Neural cell (in vitro differentiated cells): ENCODE results near the gene EHD4. TPM values are rescaled to one million over a fixed set of nuclear protein-coding genes. Genes with fewer than 3 reads are reported as not detected.

Experiments
- H2AFZ ChIP-seq: fragments of 200-600, 300-800 bp; sonication (generic), shearing (Covaris generic); 2 replicates; pipeline ENCODE4 v1.6.0; 2014; ENCODE audit warnings: low read depth, mild to moderate bottlenecking, antibody characterized with exemption, low read length, moderate library complexity
- H3F3A ChIP-seq: fragments of 200-600 bp; shearing (Covaris generic); 2 replicates; pipeline ENCODE4 v1.6.1; 2016; ENCODE audit warnings: mild to moderate bottlenecking, moderate library complexity, mixed read lengths, antibody characterized with exemption, low read length; ENCODE audit not compliant: insufficient read depth, poor library complexity, severe bottlenecking
- H3K27ac ChIP-seq: fragments of 200-600, 300-800 bp; sonication (generic), shearing (Covaris generic); 2 replicates; pipeline ENCODE4 v1.5.1; 2014; ENCODE audit warnings: mild to moderate bottlenecking, low read length, moderate library complexity
- H3K27me3 ChIP-seq: fragments of 300-800, 200-600 bp; sonication (generic), shearing (Covaris generic); 2 replicates; pipeline ENCODE4 v1.6.0; 2014; ENCODE audit warnings: mild to moderate bottlenecking, low read depth, low read length, moderate library complexity; ENCODE audit not compliant: insufficient read depth
- H3K36me3 ChIP-seq: fragments of 300-800, 200-600 bp; sonication (generic), shearing (Covaris generic); 2 replicates; pipeline ENCODE4 v1.5.1; 2014; ENCODE audit warnings: mild to moderate bottlenecking, antibody characterized with exemption, low read length, moderate library complexity; ENCODE audit not compliant: insufficient read depth
- H3K4me2 ChIP-seq: fragments of 300-800, 200-600 bp; sonication (generic), shearing (Covaris generic); 2 replicates; pipeline ENCODE4 v1.6.0; 2014; ENCODE audit warnings: mild to moderate bottlenecking, low read length
- H3K4me3 ChIP-seq: fragments of 300-800, 200-600 bp; sonication (generic), shearing (Covaris generic); 2 replicates; pipeline ENCODE4 v1.5.1; 2014; ENCODE audit warnings: mild to moderate bottlenecking, low read length, moderate library complexity
- H3K79me2 ChIP-seq: fragments of 200-600 bp; shearing (Covaris generic); replicated peaks from 2 replicates; pipeline ENCODE4 v1.6.0; 2014; ENCODE audit warnings: mild to moderate bottlenecking, low read length, moderate library complexity; ENCODE audit not compliant: insufficient read depth
- H3K9ac ChIP-seq: fragments of 300-800, 200-600 bp; sonication (generic), shearing (Covaris generic); 2 replicates; pipeline ENCODE4 v1.6.1; 2016; ENCODE audit warnings: mild to moderate bottlenecking, low read length, mixed read lengths
- H3K9me2 ChIP-seq: fragments of 200-600 bp; shearing (Covaris generic); 2 replicates; pipeline ENCODE4 v1.6.1; 2016; ENCODE audit warnings: mild to moderate bottlenecking, low read length, mixed read lengths; ENCODE audit not compliant: insufficient read depth
- H3K9me3 ChIP-seq: fragments of 200-600, 300-800 bp; sonication (generic), shearing (Covaris generic); 2 replicates; pipeline ENCODE4 v1.6.1; 2016; ENCODE audit warnings: mild to moderate bottlenecking, mixed run types, low read length, moderate library complexity, mixed read lengths
- H4K20me1 ChIP-seq: fragments of 200-600 bp; shearing (Covaris generic); 2 replicates; pipeline ENCODE4 v1.6.1; 2016; ENCODE audit warnings: mild to moderate bottlenecking, mixed run types; ENCODE audit not compliant: insufficient read depth
- EP300 ChIP-seq: fragments of 450-650 bp; conservative IDR thresholded peaks from 2 replicates; pipeline ENCODE4 v1.6.1; 2014; ENCODE audit warnings: antibody characterized with exemption, mild to moderate bottlenecking, moderate library complexity; ENCODE audit not compliant: poor library complexity, severe bottlenecking
- EZH2 ChIP-seq: fragments of 200-600, 300-800 bp; shearing (Covaris generic), sonication (generic); IDR thresholded peaks from 2 replicates; pipeline ENCODE4 v1.6.1; 2014; ENCODE audit warnings: antibody characterized with exemption, low read length, borderline replicate concordance, mild to moderate bottlenecking; ENCODE audit not compliant: insufficient read depth, poor library complexity, severe bottlenecking
- MXI1 ChIP-seq: fragments of 450-650 bp; conservative IDR thresholded peaks from 2 replicates; pipeline ENCODE4 v1.6.1; 2014; ENCODE audit warnings: antibody characterized with exemption, mild to moderate bottlenecking; ENCODE audit not compliant: poor library complexity, severe bottlenecking
- POLR2AphosphoS5 ChIP-seq: IDR thresholded peaks from 2 replicates; pipeline ENCODE4 v1.6.1; 2012
- RAD21 ChIP-seq: fragments of 450-650 bp; conservative IDR thresholded peaks from 2 replicates; pipeline ENCODE4 v1.6.1; 2014; ENCODE audit warnings: antibody characterized with exemption, mild to moderate bottlenecking, moderate library complexity
- REST ChIP-seq: IDR thresholded peaks from 2 replicates; pipeline ENCODE4 v1.6.1; 2012; ENCODE audit warnings: borderline replicate concordance
- SMC3 ChIP-seq: fragments of 450-650 bp; conservative IDR thresholded peaks from 2 replicates; pipeline ENCODE4 v1.6.1; 2014; ENCODE audit warnings: antibody characterized with exemption, mild to moderate bottlenecking, moderate library complexity; ENCODE audit not compliant: poor library complexity
- TAF1 ChIP-seq: IDR thresholded peaks from 2 replicates; pipeline ENCODE4 v1.6.1; 2012; ENCODE audit warnings: low read depth
- polyA plus RNA-seq: library from polyadenylated mRNA; depleted of rRNA; stranded (reverse); fragments of >200 nt; gene quantifications from 2 replicates; pipeline ENCODE4 v1.2.3, GENCODE V29; 2014
- TF ChIP-seq, protein P1 (sequence below): fragments of 450-650 bp; IDR thresholded peaks from 2 replicates; pipeline ENCODE4 v1.5.1; 2014; ENCODE audit warnings: antibody characterized with exemption, mild to moderate bottlenecking, moderate library complexity; ENCODE audit not compliant: poor library complexity, severe bottlenecking

Gene EHD4
- polyA plus RNA-seq, 1 donor from 2014 or later = 0.09 TPM

- Histone ChIP-seq H3K4me3 (no peak overlapping the region), H3F3A (no peaks in the 10 kb centered on the region), H3K9me2 (no peaks in the 10 kb centered on the region), H3K36me3 (no peaks in the 10 kb centered on the region), H3K27me3 (peaks cover 7% of the 10 kb centered on the region), H4K20me1 (no peaks in the 10 kb centered on the region), H3K27ac (no peak overlapping the region), H3K9ac (no peak overlapping the region), H2AFZ (no peak overlapping the region), H3K4me2 (no peak overlapping the region), H3K79me2 (no peaks in the 10 kb centered on the region), H3K9me3 (no peaks in the 10 kb centered on the region)
- no peak for TF ChIP-seq RAD21
- TF ChIP-seq EP300 = no peak
- TF ChIP-seq, protein P1, sequence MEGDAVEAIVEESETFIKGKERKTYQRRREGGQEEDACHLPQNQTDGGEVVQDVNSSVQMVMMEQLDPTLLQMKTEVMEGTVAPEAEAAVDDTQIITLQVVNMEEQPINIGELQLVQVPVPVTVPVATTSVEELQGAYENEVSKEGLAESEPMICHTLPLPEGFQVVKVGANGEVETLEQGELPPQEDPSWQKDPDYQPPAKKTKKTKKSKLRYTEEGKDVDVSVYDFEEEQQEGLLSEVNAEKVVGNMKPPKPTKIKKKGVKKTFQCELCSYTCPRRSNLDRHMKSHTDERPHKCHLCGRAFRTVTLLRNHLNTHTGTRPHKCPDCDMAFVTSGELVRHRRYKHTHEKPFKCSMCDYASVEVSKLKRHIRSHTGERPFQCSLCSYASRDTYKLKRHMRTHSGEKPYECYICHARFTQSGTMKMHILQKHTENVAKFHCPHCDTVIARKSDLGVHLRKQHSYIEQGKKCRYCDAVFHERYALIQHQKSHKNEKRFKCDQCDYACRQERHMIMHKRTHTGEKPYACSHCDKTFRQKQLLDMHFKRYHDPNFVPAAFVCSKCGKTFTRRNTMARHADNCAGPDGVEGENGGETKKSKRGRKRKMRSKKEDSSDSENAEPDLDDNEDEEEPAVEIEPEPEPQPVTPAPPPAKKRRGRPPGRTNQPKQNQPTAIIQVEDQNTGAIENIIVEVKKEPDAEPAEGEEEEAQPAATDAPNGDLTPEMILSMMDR = no peak
- TF ChIP-seq SMC3 = no peak
- no peak for TF ChIP-seq REST
- TF ChIP-seq TAF1 = no peak
- no peak for TF ChIP-seq MXI1
- TF ChIP-seq POLR2AphosphoS5 = no peak
- no peak for TF ChIP-seq EZH2
Measured at GRCh38 chr15:41966414-41966812, 5.9 kb downstream of the EHD4 start.

- H3F3A ChIP-seq = no peaks in the 10 kb centered on the region
- H3K79me2 ChIP-seq = no peaks in the 10 kb centered on the region
- H3K27ac ChIP-seq = no peak overlapping the region
- H2AFZ ChIP-seq = no peak overlapping the region
- no peaks in the 10 kb centered on the region for H3K9me2 ChIP-seq
- H3K4me2 ChIP-seq = no peak overlapping the region
- no peaks in the 10 kb centered on the region for H3K36me3 ChIP-seq
- H3K27me3 ChIP-seq = peaks cover under 1% of the 10 kb centered on the region
- H3K9ac ChIP-seq = no peak overlapping the region
- no peaks in the 10 kb centered on the region for H4K20me1 ChIP-seq
- TF ChIP-seq, protein P1 = no peak
- TF ChIP-seq POLR2AphosphoS5 (no peak), EZH2 (no peak), MXI1 (no peak), TAF1 (no peak), REST (no peak), RAD21 (no peak), SMC3 (no peak), EP300 (no peak)
- no peaks in the 10 kb centered on the region for H3K9me3 ChIP-seq
- H3K4me3 ChIP-seq = no peak overlapping the region
Measured at GRCh38 chr15:41965441-41966413, 6.6 kb downstream of the EHD4 start.
